ENCODE measurements around the gene SORCS2.
A peak's percentile ranks its signal among the peaks of the same experiment; 100 is the strongest.

SORCS2 gene

DNA sequence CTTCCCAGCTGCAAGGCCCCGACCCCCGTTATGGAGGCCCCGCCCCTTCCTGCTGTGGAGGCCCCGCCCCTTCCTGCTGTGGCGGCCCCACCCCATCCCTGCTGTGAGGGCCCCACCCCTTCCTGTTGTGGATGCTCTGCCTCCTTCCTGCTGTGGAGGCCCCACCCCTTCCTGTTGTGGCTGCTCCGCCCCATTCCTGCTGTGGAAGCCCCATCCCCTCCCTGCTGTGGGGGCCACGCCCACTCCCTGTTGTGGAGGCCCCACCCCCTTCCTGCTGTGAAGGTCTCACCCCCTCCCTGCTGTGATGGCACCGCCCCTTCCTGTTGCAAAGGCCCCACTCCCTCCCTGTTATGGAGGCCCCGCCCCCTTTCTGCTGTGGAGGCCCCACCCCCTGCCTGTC is 347.3 kb downstream of the SORCS2 start:
- H3K9me3 Mint-ChIP-seq: peaks cover 13% of the 10 kb centered on the region
- no peak overlapping the region for H3K4me3 Mint-ChIP-seq
- peak; percentile 42 for ATAC-seq
- H3K36me3 Mint-ChIP-seq: no peaks in the 10 kb centered on the region
- H3K27ac Mint-ChIP-seq: no peak overlapping the region
- no peaks in the 10 kb centered on the region for H3K27me3 Mint-ChIP-seq
- H3K4me1 Mint-ChIP-seq: no peaks in the 10 kb centered on the region

DNA sequence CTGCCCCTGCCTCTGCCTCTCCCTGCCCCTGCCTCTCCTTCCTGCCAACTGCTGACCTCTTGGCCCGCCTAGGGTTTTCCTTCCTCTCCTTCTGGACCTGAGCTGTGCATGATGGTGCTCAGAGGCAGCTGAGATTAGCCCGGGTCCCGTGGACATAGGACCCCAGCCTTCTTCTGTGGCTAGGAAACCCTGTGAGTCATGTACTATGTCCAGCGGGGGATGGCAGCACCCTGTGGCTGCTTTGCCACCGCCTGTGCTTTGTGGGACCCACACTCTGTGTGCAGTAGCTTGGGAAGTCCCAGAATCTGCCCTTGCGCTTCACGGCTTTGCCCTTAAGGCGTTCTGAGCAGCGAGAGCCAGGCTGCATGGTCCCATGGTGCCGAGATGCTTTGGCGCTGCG is 347.9 kb downstream of the SORCS2 start:
- peaks cover 13% of the 10 kb centered on the region for H3K9me3 Mint-ChIP-seq
- no peak for ATAC-seq

DNA sequence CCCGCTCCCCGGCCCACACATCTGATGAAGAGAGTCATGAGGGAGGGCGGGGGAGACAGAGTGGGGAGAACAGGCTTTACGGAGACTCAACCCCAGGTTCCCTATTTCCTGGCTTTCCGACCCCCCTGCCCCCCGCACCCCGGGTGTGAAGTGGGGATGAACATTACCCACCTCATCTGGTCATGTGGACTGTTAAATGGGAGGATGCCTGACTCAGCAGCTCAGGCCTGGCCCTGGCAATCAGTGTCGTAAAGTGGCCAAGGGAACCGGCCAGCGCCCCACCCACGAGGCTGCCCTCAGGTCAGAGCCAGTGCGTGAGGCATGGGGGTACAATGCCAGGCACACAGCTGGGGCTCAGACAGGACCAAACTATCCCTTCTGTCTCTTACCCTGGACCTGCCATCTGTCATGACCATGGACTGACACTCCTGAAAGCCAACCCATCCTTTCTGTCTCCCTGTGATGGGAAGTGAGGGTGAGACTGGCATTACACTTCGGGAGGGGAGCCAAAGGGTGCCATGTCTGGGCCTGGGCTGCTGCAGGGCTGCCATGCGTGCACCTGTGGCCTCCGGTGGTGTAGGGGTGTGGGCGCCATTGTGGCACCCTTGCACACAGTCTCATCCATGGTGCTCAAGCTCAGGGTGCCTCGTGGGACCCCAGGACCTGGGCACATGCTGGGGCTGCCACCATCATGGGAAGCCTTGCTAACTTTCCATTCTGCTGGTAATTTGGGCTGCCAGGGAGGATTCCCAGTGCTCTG is 348.5 kb downstream of the SORCS2 start:
- Mint-ChIP-seq H3K27ac (no peak overlapping the region), H3K27me3 (no peaks in the 10 kb centered on the region), H3K4me3 (no peak overlapping the region), H3K4me1 (no peaks in the 10 kb centered on the region), H3K9me3 (peaks cover 13% of the 10 kb centered on the region), H3K36me3 (no peaks in the 10 kb centered on the region)
- ATAC-seq: no peak

More for the DNA sequence above, 347.9 kb downstream of the SORCS2 start:
- Mint-ChIP-seq H3K4me3 (no peak overlapping the region), H3K36me3 (no peaks in the 10 kb centered on the region), H3K27me3 (no peaks in the 10 kb centered on the region), H3K27ac (no peak overlapping the region), H3K4me1 (no peaks in the 10 kb centered on the region)

DNA sequence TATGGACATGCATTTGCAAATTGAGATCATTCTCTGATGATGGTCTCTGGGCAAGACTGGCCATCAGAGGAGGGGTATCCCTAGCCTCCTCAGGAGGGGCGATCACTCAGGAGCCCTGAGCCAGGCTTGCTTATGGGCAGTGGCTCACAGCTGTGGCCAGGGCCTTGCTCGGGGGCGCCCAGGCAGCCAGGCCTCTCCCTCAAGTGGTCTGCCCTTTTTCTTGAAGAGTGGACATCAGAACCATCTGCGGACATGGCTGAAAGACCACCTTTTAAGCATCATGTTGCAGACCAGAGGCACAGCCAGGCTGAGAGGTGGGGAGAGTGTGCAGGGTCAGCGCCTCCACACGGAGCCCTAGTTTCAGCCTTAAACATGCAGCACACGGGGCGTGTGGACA is 349.1 kb downstream of the SORCS2 start:
- no peak for ATAC-seq

DNA sequence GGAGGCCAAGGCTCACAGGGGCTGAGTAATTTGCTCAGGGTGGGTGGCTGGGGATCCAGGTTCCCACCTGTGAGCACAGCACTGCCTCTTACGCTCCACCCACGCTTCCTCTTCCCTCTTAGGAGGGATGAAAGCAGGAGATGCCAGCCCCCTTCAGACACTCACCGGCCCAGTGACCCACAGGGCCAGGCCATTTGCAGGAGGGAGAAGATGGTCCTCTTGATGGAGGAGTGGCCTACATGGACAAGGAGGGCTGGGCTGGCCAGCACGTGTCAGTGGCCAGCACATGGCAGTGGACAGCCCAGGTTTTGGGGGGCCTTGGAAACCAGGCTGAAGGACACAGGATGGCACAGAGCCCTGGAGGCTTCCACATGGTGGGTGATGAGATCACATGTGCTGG is 350.4 kb downstream of the SORCS2 start:
- ATAC-seq: no peak
- peaks cover 13% of the 10 kb centered on the region for H3K9me3 Mint-ChIP-seq
- no peak overlapping the region for H3K27ac Mint-ChIP-seq
- no peaks in the 10 kb centered on the region for H3K4me1 Mint-ChIP-seq
- H3K36me3 Mint-ChIP-seq: no peaks in the 10 kb centered on the region
- H3K27me3 Mint-ChIP-seq: no peaks in the 10 kb centered on the region
- no peak overlapping the region for H3K4me3 Mint-ChIP-seq

More for the DNA sequence above, 349.1 kb downstream of the SORCS2 start:
- no peak overlapping the region for H3K4me3 Mint-ChIP-seq
- H3K4me1 Mint-ChIP-seq: no peaks in the 10 kb centered on the region
- no peak overlapping the region for H3K27ac Mint-ChIP-seq
- H3K36me3 Mint-ChIP-seq: no peaks in the 10 kb centered on the region
- H3K9me3 Mint-ChIP-seq: peaks cover 13% of the 10 kb centered on the region
- no peaks in the 10 kb centered on the region for H3K27me3 Mint-ChIP-seq

DNA sequence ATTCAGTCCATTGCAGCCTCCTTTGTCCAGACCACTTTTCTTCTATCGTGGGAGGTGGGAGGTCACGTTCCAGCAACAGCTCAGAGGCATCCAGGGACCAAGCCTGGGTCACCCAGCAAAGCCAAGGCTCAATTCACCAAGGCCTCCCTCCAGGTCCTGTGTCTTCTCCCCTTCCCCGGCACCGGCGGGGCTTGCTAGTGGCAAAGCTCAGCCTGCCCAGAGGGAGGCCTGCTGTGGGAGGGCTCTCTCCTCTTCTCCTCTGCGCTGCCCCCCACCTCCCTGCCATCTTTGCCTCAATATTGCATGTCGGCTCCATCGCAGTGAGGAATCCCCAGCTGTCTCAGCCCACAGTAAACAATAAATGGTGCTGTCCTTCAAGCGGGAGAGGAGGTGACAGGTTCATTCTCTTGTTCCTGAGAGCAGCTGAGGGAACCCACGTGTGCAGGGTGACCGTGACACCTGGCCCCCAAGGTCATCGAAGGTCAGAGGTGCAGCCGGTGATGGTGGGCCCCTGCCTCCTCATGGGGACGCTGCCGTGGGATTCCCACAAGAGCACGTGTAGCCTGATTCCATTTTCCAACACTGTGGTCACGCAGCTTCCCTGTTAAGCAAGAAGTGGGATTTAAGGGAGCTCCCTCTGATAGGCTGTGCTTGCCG is 353.9 kb downstream of the SORCS2 start:
- Mint-ChIP-seq H3K4me3 (no peak overlapping the region), H3K27me3 (peaks cover 9% of the 10 kb centered on the region), H3K27ac (no peak overlapping the region), H3K4me1 (no peaks in the 10 kb centered on the region), H3K36me3 (no peaks in the 10 kb centered on the region), H3K9me3 (peaks cover 11% of the 10 kb centered on the region)
- ATAC-seq: no peak

DNA sequence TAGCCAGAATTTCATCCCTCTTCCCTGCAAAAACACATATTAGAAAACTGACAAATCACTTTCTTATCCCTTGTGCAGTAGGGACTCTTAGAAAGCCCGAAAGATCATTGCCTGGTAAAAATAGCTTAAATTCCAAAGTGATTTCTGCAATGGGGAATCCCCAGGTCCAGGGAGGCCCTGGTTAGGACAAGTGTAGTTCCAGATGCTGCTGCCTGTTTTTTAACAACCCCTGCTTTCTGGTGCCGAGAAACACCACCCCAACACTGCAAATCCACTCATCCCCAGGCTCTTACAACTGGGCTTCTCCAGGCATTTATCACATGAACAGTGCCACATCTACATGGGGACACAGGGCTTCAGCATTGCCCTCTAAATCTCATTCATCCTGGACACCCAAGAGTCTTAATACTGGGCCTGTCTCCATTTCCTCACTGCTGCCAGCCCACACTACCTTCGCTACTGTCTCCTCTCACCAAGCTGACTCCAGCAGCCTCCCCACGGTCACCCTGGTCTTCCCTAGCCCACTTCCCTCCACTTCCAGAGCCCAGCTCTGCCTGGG is 354.6 kb downstream of the SORCS2 start:
- ATAC-seq: no peak
- H3K4me1 Mint-ChIP-seq: no peaks in the 10 kb centered on the region
- no peaks in the 10 kb centered on the region for H3K36me3 Mint-ChIP-seq
- H3K27ac Mint-ChIP-seq: no peak overlapping the region
- no peak overlapping the region for H3K4me3 Mint-ChIP-seq
- peaks cover 12% of the 10 kb centered on the region for H3K9me3 Mint-ChIP-seq
- peaks cover 9% of the 10 kb centered on the region for H3K27me3 Mint-ChIP-seq

DNA sequence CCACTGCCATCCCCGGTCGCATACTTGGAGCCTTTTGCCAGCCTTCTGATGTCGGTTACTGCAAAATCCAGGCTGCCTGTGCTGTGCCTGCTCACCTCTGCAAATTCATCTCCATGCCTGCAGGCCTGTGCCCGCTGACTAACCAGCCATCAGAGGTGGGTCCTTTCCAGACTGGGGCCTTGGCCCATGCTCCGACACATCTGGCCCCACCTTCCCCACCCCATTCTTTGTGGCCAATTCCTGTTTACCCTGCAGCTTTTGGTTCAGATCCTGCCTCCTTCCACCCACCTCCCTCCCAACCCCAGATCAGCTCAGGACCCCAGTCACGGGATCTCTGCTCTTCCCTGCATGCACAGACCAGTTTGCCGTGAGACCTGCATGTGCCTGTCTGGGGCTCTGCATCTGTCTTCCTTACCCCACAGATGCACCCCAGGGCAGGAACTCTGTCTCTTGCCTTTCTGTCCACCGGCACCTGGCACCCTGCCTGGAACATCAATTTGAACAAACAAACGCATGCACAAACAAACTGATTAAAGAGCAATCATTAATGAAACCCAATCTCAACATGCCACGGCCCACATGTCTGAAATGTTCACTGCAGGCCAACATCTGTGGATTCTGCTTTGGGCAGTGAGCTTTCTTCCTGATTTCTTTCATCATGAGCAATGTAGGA is 355.2 kb downstream of the SORCS2 start:
- peaks cover under 1% of the 10 kb centered on the region for H3K36me3 Mint-ChIP-seq
- H3K4me3 Mint-ChIP-seq: no peak overlapping the region
- ATAC-seq: no peak
- H3K27me3 Mint-ChIP-seq: peaks cover 9% of the 10 kb centered on the region
- H3K27ac Mint-ChIP-seq: no peak overlapping the region
- H3K9me3 Mint-ChIP-seq: peaks cover 12% of the 10 kb centered on the region
- H3K4me1 Mint-ChIP-seq: no peaks in the 10 kb centered on the region

DNA sequence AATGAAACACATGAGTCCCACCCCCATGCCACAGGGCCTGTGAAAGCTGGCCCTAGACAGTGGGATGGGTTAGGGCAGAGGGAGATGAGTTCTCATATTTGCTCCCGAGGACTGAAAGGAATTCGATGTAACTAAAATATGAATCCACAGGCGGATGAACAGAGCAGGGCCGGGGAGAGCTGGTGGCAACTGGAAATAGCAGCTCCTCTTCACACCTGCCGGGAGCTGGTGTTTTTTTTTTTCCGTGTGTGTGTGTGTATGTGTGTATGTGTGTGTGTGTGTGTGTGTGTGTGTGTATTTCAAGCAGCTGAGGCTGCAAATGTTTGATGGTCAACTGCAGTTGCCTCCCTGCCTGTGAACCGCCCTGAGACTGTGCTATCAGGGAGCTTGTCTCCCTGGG is 357.5 kb downstream of the SORCS2 start:
- H3K27me3 Mint-ChIP-seq: peaks cover 9% of the 10 kb centered on the region
- ATAC-seq: no peak
- no peaks in the 10 kb centered on the region for H3K4me1 Mint-ChIP-seq
- peaks cover 21% of the 10 kb centered on the region for H3K9me3 Mint-ChIP-seq
- no peak overlapping the region for H3K27ac Mint-ChIP-seq
- H3K36me3 Mint-ChIP-seq: peaks cover 6% of the 10 kb centered on the region
- H3K4me3 Mint-ChIP-seq: no peak overlapping the region

DNA sequence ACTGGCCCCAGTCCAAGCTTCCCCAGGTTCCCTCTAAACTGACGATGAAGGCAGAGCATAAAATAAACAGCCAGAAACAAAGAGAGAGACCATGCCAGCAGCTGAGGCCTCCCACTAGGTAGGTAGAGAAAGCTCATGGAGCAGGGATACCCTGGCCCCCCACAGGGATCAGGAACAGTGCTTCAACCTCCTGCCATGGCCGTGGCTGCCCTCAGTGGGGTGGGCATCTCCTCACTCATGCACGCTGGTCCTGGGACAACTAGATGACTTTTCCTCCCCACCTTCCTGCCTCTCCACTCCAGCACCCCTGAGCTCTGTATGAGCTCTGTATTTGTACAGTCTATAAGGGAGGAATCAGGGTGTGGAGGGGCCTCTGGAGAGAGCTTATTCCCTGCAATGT is 360.1 kb downstream of the SORCS2 start:
- H3K36me3 Mint-ChIP-seq: peaks cover 10% of the 10 kb centered on the region
- H3K27ac Mint-ChIP-seq: no peak overlapping the region
- H3K4me1 Mint-ChIP-seq: no peaks in the 10 kb centered on the region
- peaks cover 9% of the 10 kb centered on the region for H3K27me3 Mint-ChIP-seq
- H3K9me3 Mint-ChIP-seq: peaks cover 34% of the 10 kb centered on the region
- ATAC-seq: no peak
- no peak overlapping the region for H3K4me3 Mint-ChIP-seq

DNA sequence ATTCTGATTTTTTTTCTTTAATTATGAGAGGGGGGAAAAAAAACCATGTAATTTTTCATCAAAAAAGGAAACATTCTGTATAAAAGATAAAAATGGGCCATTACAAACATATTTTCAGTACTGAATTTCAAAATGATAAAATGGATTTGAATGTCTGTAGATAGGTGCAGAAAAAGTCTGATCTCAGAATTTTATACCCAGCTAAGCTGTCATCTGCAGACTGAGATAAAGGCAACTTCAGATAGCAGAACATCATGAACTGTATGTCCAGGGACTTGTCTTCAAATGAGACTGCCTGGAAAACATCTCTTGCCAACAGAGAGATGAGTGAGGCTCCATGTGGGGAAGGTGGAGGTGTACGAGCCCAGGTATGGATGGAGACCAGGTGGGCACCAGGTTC is 360.9 kb downstream of the SORCS2 start:
- Mint-ChIP-seq H3K4me3 (no peak overlapping the region), H3K9me3 (peaks cover 34% of the 10 kb centered on the region), H3K27ac (no peak overlapping the region), H3K36me3 (peaks cover 10% of the 10 kb centered on the region), H3K4me1 (no peaks in the 10 kb centered on the region), H3K27me3 (peaks cover 7% of the 10 kb centered on the region)
- ATAC-seq: no peak

DNA sequence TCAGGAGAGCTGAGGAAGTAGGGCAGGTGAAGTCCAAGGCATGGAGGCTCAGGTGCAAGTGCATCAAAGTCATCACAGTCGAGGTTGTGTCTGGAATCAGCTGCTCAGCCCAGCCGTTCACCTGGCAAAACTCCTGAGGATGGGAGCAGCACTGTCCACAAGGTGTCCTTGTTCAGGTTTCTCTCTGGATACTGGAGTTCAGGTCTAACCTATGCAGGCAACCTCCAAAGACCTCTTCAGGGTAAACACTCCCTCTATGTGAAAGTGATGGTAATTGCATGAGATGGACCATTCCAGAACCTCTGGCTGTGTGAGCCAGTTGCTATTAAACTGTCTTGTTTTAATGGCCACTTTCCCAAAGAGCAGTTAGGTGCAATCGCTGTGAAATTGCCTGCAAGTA is 362.6 kb downstream of the SORCS2 start:
- Mint-ChIP-seq H3K9me3 (peaks cover 34% of the 10 kb centered on the region), H3K27ac (no peak overlapping the region), H3K4me3 (no peak overlapping the region), H3K27me3 (no peaks in the 10 kb centered on the region), H3K36me3 (peaks cover 10% of the 10 kb centered on the region), H3K4me1 (no peaks in the 10 kb centered on the region)
- ATAC-seq: no peak

DNA sequence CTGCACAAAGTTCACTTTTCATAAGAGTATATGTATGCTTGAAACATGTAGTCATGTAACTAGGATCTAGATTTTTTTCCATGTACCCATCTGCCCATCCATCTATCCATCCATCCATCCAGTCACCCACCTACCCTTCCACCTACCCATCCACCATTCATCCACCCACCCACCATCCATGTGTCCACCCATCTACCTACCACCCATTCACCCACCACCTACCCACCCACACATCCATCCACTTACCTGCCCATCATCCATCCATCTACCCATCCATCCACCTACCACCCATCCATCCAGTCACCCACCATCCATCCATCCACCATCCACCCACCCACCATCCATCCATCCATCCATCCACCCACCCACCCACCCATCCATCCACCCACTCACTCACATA is 364.2 kb downstream of the SORCS2 start:
- Mint-ChIP-seq H3K4me1 (no peaks in the 10 kb centered on the region), H3K36me3 (peaks cover 10% of the 10 kb centered on the region), H3K27me3 (no peaks in the 10 kb centered on the region), H3K9me3 (peaks cover 31% of the 10 kb centered on the region), H3K27ac (no peak overlapping the region), H3K4me3 (no peak overlapping the region)
- ATAC-seq: no peak

DNA sequence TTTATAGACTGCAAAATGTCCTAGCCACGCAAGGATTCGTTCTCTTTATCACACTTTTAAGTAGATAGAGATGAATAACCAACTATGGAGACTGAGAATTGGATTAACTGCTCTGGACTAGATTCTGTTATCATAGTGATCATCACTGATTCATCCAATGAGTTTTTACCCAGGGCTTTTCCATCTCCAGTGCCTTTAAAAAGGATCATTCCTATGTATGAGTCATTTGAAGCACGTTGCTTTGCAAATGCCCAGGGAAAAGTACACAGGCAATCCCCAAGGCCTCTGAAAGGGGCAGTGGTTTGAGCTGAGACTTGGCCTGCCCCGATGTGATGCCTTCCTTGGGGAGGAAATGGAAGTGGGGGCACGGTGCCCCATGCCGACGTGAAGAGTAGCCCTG is 365.1 kb downstream of the SORCS2 start:
- ATAC-seq: no peak
- Mint-ChIP-seq H3K36me3 (peaks cover 10% of the 10 kb centered on the region), H3K27ac (no peak overlapping the region), H3K4me3 (no peak overlapping the region), H3K9me3 (peaks cover 31% of the 10 kb centered on the region), H3K27me3 (no peaks in the 10 kb centered on the region), H3K4me1 (no peaks in the 10 kb centered on the region)

DNA sequence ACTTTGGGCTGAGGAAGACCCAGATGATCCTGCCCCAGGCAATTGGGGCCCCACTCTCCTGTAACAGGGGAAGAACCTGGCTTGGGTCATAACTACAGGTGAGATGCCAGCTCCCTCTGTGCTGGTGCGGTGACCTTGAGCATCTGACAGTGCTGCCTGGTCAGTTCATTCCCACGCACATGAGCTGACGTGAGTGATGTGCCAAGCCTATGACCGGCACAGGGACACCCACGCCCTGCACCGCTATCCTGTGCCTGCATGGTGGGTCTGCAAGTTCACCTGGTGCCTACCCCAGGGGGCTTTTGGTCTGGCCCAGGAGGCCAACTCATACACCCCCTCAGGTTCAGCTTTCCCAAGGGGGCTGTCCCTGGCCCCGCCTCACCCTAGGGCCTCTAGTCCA is 366.1 kb downstream of the SORCS2 start:
- Mint-ChIP-seq H3K4me3 (no peak overlapping the region), H3K27ac (no peak overlapping the region), H3K27me3 (no peaks in the 10 kb centered on the region), H3K36me3 (peaks cover 4% of the 10 kb centered on the region), H3K9me3 (peaks cover 24% of the 10 kb centered on the region), H3K4me1 (no peaks in the 10 kb centered on the region)
- peak; percentile 11 for ATAC-seq
